ENCODE measurements around the gene KCNC3. TPM values are rescaled to one million over a fixed set of nuclear protein-coding genes. Genes with fewer than 3 reads are reported as not detected.
"Not testable (repeated sequence)": the region's sequence is repeated elsewhere in the genome, so short reads cannot be mapped to it uniquely, and the experiment has no call there.

KCNC3 gene
- total RNA-seq, 1 experiment from 2014 or later = 24.6 TPM

GRCh38 chr19:50344661-50345318 is 15.6 kb upstream of the KCNC3 start:
- BruUV-seq (replicated peaks) = no TSS peak
- peaks cover 26% of the 10 kb centered on the region for H3K4me1 Mint-ChIP-seq (ENCODE audit: low read depth, unreplicated experiment)
- POLR2A ChIA-PET = no interaction called here

GRCh38 chr19:50341091-50341564 is 12.0 kb upstream of the KCNC3 start:
- BruUV-seq (replicated peaks) = no TSS peak
- Histone ChIP-seq H3K9me3 (peaks cover 4% of the 10 kb centered on the region; the same call in 1 of the 2 replicates), H3K36me3 (ENCODE audit: control insufficient read depth, insufficient read depth, low read length) (no peaks in the 10 kb centered on the region; the same call in 1 of the 2 replicates), H3K27me3 (replicated peaks; ENCODE audit: control insufficient read depth, insufficient read depth, low read length) (no peaks in the 10 kb centered on the region), H3K4me3 (ENCODE audit: low read depth, low read length) (no peak overlapping the region), H3K4me1 (no peaks in the 10 kb centered on the region)
- peaks cover 10% of the 10 kb centered on the region for H3K9me3 Mint-ChIP-seq (ENCODE audit: unreplicated experiment)
- no peak overlapping the region for H3K27ac Mint-ChIP-seq (ENCODE audit: unreplicated experiment)
- intact Hi-C loops (cut with micrococcal nuclease; ENCODE audit: unreplicated experiment) = no loop called here
- no peak for DNase-seq
- ChIA-PET POLR2A (no interaction called here), CTCF (no interaction called here)
- peaks cover 6% of the 10 kb centered on the region for H3K36me3 Mint-ChIP-seq (ENCODE audit: insufficient read depth, unreplicated experiment)
- TF ChIP-seq CTCF (IDR thresholded peaks at IDR 0.05; ENCODE audit: insufficient read depth in 1 of 2, low read depth in 1 of 2, low read length in 1 of 2, severe bottlenecking in 1 of 2, unreplicated experiment in 1 of 2) = no peak
- no peak overlapping the region for H3K4me3 Mint-ChIP-seq (ENCODE audit: unreplicated experiment)
- H3K4me1 Mint-ChIP-seq (ENCODE audit: low read depth, unreplicated experiment) = peaks cover 2% of the 10 kb centered on the region
- no peaks in the 10 kb centered on the region for H3K27me3 Mint-ChIP-seq (ENCODE audit: insufficient read depth, unreplicated experiment)

More at GRCh38 chr19:50344661-50345318, 15.6 kb upstream of the KCNC3 start:
- DNase-seq = no peak
- no peak overlapping the region for H3K4me3 Mint-ChIP-seq (ENCODE audit: unreplicated experiment)
- H3K9me3 ChIP-seq = peaks cover 4% of the 10 kb centered on the region; the same call in 1 of the 2 replicates
- intact Hi-C loops (cut with micrococcal nuclease; ENCODE audit: unreplicated experiment) = no loop called here
- no peak overlapping the region for H3K27ac Mint-ChIP-seq (ENCODE audit: unreplicated experiment)
- no peaks in the 10 kb centered on the region for H3K27me3 Mint-ChIP-seq (ENCODE audit: insufficient read depth, unreplicated experiment)
- no peaks in the 10 kb centered on the region for H3K27me3 ChIP-seq (replicated peaks; ENCODE audit: control insufficient read depth, insufficient read depth, low read length)
- TF ChIP-seq CTCF (IDR thresholded peaks at IDR 0.05; ENCODE audit: insufficient read depth in 1 of 2, low read depth in 1 of 2, low read length in 1 of 2, severe bottlenecking in 1 of 2, unreplicated experiment in 1 of 2) = no peak
- CTCF ChIA-PET = no interaction called here
- H3K9me3 Mint-ChIP-seq (ENCODE audit: unreplicated experiment) = peaks cover 10% of the 10 kb centered on the region
- H3K4me3 ChIP-seq (ENCODE audit: low read depth, low read length) = no peak overlapping the region
- no peaks in the 10 kb centered on the region; the same call in 1 of the 2 replicates for H3K36me3 ChIP-seq (ENCODE audit: control insufficient read depth, insufficient read depth, low read length)
- H3K4me1 ChIP-seq = peaks cover 18% of the 10 kb centered on the region
- peaks cover 13% of the 10 kb centered on the region for H3K36me3 Mint-ChIP-seq (ENCODE audit: insufficient read depth, unreplicated experiment)

GRCh38 chr19:50340331-50340730 is 11.2 kb upstream of the KCNC3 start:
- no peaks in the 10 kb centered on the region for H3K4me1 ChIP-seq
- Mint-ChIP-seq H3K9me3 (ENCODE audit: unreplicated experiment) (peaks cover 10% of the 10 kb centered on the region), H3K4me1 (ENCODE audit: low read depth, unreplicated experiment) (peaks cover 6% of the 10 kb centered on the region), H3K4me3 (ENCODE audit: unreplicated experiment) (no peak overlapping the region), H3K36me3 (ENCODE audit: insufficient read depth, unreplicated experiment) (no peaks in the 10 kb centered on the region), H3K27ac (ENCODE audit: unreplicated experiment) (no peak overlapping the region), H3K27me3 (ENCODE audit: insufficient read depth, unreplicated experiment) (no peaks in the 10 kb centered on the region)
- intact Hi-C loops (cut with micrococcal nuclease; ENCODE audit: unreplicated experiment) = no loop called here
- H3K27me3 ChIP-seq (replicated peaks; ENCODE audit: control insufficient read depth, insufficient read depth, low read length) = no peaks in the 10 kb centered on the region
- no peaks in the 10 kb centered on the region; the same call in 1 of the 2 replicates for H3K36me3 ChIP-seq (ENCODE audit: control insufficient read depth, insufficient read depth, low read length)
- no TSS peak for BruUV-seq (replicated peaks)
- DNase-seq = no peak
- H3K4me3 ChIP-seq (ENCODE audit: low read depth, low read length) = no peak overlapping the region
- TF ChIP-seq CTCF (IDR thresholded peaks at IDR 0.05; ENCODE audit: insufficient read depth in 1 of 2, low read depth in 1 of 2, low read length in 1 of 2, severe bottlenecking in 1 of 2, unreplicated experiment in 1 of 2) = no peak
- H3K9me3 ChIP-seq = peaks cover 4% of the 10 kb centered on the region; the same call in 1 of the 2 replicates
- ChIA-PET CTCF (no interaction called here), POLR2A (no interaction called here)

GRCh38 chr19:50337031-50337430 is 7.9 kb upstream of the KCNC3 start:
- H3K4me1 Mint-ChIP-seq (ENCODE audit: low read depth, unreplicated experiment) = peaks cover 18% of the 10 kb centered on the region
- POLR2A ChIA-PET; H3K4me1 ChIP-seq; H3K4me3 ChIP-seq (ENCODE audit: low read depth, low read length); H3K27me3 Mint-ChIP-seq (ENCODE audit: insufficient read depth, unreplicated experiment); H3K4me3 Mint-ChIP-seq (ENCODE audit: unreplicated experiment); H3K27me3 ChIP-seq (replicated peaks; ENCODE audit: control insufficient read depth, insufficient read depth, low read length); H3K9me3 ChIP-seq; H3K9me3 Mint-ChIP-seq (ENCODE audit: unreplicated experiment); H3K27ac Mint-ChIP-seq (ENCODE audit: unreplicated experiment); DNase-seq; H3K36me3 ChIP-seq (ENCODE audit: control insufficient read depth, insufficient read depth, low read length); BruUV-seq (replicated peaks); intact Hi-C loops (cut with micrococcal nuclease; ENCODE audit: unreplicated experiment); CTCF ChIA-PET: not testable (repeated sequence)
- H3K36me3 Mint-ChIP-seq (ENCODE audit: insufficient read depth, unreplicated experiment) = peaks cover 27% of the 10 kb centered on the region
